ENCODE data around the gene TREML2.

Gene TREML2

DNA sequence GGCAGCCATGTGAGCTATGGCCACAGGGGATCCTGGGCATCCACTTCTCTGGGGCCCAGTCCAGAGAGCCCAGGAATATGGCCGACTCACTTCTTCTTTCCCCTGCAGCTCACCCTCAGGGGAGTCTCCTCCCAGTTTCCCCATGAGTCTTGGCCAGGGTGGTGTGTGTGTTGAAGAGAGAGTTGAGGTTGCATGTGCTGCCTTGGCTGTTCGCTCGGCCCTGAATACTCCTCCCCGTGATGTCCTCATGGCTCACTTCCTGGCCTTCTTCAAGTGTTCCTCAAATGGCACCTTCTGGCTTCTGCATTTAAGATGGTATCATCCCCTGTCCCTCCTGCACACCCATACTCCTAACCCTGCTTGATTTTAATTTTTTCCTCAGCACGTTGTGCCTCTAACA lies 43.6 kb downstream of the TREML2 start:
- Histone ChIP-seq H3K27me3 (replicated peaks) (no peaks in the 10 kb centered on the region), H3K27ac (no peak overlapping the region), H3K36me3 (replicated peaks) (no peaks in the 10 kb centered on the region), H3K4me3 (ENCODE audit: low read depth, low read length) (no peak overlapping the region)
- no peak for DNase-seq
- in situ Hi-C loops (cut with HindIII; ENCODE audit: low pct_ligation_motif_present, low sequenced_read_pairs) = no loop called here
- TF ChIP-seq, protein P1, sequence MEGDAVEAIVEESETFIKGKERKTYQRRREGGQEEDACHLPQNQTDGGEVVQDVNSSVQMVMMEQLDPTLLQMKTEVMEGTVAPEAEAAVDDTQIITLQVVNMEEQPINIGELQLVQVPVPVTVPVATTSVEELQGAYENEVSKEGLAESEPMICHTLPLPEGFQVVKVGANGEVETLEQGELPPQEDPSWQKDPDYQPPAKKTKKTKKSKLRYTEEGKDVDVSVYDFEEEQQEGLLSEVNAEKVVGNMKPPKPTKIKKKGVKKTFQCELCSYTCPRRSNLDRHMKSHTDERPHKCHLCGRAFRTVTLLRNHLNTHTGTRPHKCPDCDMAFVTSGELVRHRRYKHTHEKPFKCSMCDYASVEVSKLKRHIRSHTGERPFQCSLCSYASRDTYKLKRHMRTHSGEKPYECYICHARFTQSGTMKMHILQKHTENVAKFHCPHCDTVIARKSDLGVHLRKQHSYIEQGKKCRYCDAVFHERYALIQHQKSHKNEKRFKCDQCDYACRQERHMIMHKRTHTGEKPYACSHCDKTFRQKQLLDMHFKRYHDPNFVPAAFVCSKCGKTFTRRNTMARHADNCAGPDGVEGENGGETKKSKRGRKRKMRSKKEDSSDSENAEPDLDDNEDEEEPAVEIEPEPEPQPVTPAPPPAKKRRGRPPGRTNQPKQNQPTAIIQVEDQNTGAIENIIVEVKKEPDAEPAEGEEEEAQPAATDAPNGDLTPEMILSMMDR (IDR thresholded peaks at IDR 0.05; ENCODE audit: low read depth, low read length, missing control alignments) = no peak

DNA sequence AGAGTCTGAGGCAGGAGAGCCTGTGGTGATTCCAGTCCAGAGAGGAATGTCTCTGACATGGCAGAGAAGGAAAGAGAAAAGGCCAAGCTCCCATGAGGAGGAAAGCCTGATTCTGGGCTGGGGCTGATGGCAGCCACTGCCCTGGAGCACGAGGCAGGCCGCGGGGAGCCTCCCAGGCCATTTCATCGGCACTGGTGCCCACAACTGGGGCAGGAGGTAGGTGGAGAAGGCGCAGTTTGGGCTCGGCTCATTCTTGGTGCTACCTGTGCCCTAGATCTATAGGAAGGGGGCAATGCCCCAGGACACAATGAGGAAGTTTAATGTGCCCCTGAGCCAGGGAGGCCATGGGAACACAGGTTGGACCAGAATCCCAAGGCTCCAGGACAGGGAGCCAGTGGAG lies 44.2 kb downstream of the TREML2 start:
- no peak for DNase-seq
- TF ChIP-seq, protein P1 (IDR thresholded peaks at IDR 0.05; ENCODE audit: low read depth, low read length, missing control alignments) = no peak
- in situ Hi-C loops (cut with HindIII; ENCODE audit: low pct_ligation_motif_present, low sequenced_read_pairs) = no loop called here

DNA sequence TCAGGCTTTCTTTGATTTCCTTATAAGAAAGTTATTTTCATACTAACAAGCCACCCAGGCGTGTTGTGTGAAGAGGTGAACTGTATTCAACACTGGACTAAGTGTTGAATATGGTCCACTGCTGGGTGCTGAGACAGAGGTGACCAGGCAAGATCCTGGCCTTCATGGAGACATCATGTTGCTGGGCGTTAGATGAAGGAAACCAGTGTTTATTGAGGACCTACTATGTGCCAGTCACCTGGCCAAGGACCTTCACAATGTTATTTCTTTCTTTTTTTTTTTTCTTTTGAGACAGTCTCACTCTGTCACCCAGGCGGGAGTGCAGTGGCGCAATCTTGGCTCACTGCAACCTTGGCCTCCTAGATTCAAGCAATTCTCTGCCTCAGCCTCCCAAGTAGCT lies 44.9 kb downstream of the TREML2 start:
- DNase-seq = no peak
- no peak overlapping the region for H3K4me3 ChIP-seq (ENCODE audit: low read depth, low read length)
- no peak overlapping the region for H3K27ac ChIP-seq
- no peaks in the 10 kb centered on the region for H3K36me3 ChIP-seq (replicated peaks)
- no peaks in the 10 kb centered on the region for H3K27me3 ChIP-seq (replicated peaks)
- in situ Hi-C loops (cut with HindIII; ENCODE audit: low pct_ligation_motif_present, low sequenced_read_pairs) = no loop called here
- TF ChIP-seq, protein P1 (IDR thresholded peaks at IDR 0.05; ENCODE audit: low read depth, low read length, missing control alignments) = no peak

More for the DNA sequence above, 44.2 kb downstream of the TREML2 start:
- no peak overlapping the region for H3K4me3 ChIP-seq (ENCODE audit: low read depth, low read length)
- no peaks in the 10 kb centered on the region for H3K27me3 ChIP-seq (replicated peaks)
- H3K36me3 ChIP-seq (replicated peaks) = no peaks in the 10 kb centered on the region
- no peak overlapping the region for H3K27ac ChIP-seq

DNA sequence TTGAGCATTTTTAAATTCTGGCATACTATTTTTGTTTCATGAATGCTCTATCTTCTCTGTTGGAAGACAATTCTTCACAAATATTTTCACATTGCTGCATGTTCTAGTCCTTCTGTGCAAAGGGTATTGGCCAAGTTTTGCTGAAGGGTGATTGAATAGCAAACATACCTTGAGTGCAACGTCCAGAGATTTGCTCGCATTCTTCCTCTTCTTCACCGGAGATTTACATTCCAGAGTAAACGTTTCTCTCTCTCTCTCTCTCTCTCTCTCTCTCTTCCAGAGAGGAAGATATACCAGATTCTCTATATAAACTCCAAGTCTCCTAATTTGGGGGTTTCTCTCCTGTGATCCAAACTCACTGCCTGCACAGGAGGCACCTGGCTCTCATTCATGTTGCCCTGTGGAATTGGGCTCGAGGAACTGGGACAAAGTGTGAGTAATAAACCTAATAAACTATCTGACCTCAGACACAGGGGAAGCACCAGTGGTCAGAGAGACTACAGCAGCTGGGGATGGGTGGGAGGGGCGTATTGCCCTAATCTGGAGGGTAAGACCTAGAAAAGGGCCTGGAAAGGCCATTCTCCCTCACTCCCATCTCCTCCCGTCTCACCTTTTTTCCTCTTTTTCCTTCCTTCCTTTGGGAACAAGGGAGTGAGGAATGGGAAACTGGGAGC lies 45.7 kb downstream of the TREML2 start:
- in situ Hi-C loops (cut with HindIII; ENCODE audit: low pct_ligation_motif_present, low sequenced_read_pairs) = no loop called here
- Histone ChIP-seq H3K36me3 (replicated peaks) (no peaks in the 10 kb centered on the region), H3K27me3 (replicated peaks) (no peaks in the 10 kb centered on the region), H3K4me3 (ENCODE audit: low read depth, low read length) (no peak overlapping the region), H3K27ac (no peak overlapping the region)
- TF ChIP-seq, protein P1 (IDR thresholded peaks at IDR 0.05; ENCODE audit: low read depth, low read length, missing control alignments) = no peak
- no peak for DNase-seq

DNA sequence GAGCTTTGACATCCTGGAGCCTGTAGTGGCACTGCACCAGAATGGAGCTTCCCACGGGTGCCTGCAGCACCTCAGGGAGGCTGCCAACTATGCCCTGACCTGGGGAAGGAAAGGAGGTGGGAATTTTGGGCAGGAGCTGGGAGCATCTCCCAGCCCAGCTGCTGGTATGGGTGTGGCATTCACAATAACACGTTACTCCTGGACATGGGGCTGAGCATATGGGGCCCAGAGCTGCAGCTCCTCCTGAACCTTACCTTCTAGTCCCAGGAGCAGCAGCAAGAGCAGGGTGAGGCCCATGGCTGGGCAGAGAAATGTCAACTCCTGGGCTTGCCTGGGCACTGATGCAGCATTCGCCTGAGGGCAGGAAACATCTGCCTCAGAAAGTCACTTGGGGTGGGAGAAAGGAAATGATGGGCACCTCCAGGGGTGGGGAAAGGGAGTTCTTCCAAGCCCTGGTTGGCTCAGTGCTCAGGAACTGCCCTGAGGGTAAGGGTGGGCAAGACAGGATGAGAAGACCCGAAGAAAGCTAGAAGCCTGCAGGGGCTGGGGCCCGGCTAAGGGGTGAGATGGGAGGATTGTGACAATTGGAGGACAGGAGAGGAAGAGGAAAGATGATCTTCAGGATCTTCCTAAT lies 46.8 kb downstream of the TREML2 start, which contains the start of gene TREML1:
Gene TREML1 (minus strand): TSS at position 356 of the 634 bp plus-strand sequence. CDS start 59 bp downstream, at position 297.
- DNase-seq = no peak
- H3K36me3 ChIP-seq (replicated peaks) = no peaks in the 10 kb centered on the region
- TF ChIP-seq, protein P1 (IDR thresholded peaks at IDR 0.05; ENCODE audit: low read depth, low read length, missing control alignments) = no peak
- H3K27ac ChIP-seq = no peak within 1 kb of the TSS
- H3K27me3 ChIP-seq (replicated peaks) = no peaks in the 10 kb centered on the region
- H3K4me3 ChIP-seq (ENCODE audit: low read depth, low read length) = no peak within 1 kb of the TSS
- in situ Hi-C loops (cut with HindIII; ENCODE audit: low pct_ligation_motif_present, low sequenced_read_pairs) = no loop called here

Data from brain microvascular endothelial cell (primary cell).